ENCODE data around the gene STRA8.
"Not testable (repeated sequence)": the region's sequence is repeated elsewhere in the genome, so short reads cannot be mapped to it uniquely, and the experiment has no call there.

STRA8 gene

DNA sequence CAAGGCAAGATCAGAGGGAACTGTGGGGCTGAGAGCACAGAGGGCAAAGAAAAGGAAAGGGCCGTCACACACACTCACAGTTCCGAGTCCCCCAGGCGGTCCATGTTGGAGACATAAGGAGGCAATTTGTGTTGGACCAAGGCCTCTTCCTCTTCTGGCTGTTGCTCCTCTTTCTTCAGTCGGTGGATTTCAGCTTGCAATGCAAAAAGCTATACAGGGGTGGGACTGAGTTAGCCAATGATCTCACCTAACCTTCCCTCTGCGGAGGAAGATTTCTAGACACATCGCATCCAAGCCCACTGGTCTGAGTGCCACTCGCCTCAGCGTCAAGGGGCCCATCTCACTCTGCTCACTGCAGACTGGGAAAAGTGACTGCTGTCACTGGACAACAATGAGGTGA, 27.8 kb upstream of the STRA8 start:
- no peak for DNase-seq (ENCODE audit: low spot score)

DNA sequence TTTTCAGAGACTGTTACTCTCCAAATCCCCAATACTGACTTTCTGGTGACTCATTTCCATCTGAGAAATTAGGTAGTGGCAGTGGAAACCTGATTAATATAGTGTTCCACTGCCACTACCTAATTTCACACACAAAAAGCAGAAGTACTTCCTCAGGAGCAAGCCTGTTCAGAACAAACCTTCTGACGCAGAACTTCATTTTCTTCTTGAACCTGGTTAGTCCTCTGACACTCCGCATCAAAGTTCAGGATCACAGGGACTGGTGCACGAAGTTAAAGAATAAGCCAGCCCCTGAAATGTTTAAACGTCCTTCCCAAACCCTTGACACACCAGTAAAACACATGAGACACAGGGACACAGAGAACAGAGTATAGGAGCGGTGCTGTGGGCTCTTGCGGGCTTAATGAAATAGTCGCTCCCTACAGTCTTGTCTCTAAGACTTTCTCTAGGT, 26.7 kb upstream of the STRA8 start:
- DNase-seq (ENCODE audit: low spot score), result no peak

DNA sequence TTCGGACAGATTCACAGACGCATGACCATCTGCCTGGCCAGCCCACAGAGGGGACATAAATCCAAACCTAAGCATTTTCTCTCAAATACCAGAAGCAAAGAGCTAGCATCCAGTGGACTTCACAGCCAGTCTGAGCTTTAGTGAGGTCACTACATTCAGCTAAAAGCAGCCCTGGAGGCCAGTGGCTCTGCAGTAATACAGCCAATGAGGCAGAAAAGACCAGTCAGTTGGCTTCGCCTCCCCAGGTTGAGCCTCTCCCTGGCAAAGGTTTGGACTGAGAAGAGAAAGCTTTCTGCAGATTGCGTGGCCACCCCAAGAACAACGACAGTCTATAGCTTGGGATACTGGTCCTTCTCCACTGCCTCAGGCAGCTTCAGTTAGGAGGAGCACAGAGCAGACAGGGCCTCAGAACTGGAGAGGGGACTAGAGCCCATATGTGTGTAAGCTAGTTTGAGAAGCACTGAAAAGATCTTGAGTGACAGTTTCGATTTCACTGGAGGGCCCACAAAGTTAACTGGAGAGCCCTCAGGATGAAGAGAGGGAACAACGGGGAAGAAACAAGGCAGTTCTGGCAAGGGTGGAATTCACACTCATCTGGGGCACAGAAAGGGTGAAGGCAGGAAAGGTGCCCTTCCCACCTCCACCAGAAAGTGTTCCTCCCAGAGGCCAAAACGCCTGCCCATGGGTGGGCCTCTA, 26.1 kb upstream of the STRA8 start:
- no peak for DNase-seq (ENCODE audit: low spot score)

DNA sequence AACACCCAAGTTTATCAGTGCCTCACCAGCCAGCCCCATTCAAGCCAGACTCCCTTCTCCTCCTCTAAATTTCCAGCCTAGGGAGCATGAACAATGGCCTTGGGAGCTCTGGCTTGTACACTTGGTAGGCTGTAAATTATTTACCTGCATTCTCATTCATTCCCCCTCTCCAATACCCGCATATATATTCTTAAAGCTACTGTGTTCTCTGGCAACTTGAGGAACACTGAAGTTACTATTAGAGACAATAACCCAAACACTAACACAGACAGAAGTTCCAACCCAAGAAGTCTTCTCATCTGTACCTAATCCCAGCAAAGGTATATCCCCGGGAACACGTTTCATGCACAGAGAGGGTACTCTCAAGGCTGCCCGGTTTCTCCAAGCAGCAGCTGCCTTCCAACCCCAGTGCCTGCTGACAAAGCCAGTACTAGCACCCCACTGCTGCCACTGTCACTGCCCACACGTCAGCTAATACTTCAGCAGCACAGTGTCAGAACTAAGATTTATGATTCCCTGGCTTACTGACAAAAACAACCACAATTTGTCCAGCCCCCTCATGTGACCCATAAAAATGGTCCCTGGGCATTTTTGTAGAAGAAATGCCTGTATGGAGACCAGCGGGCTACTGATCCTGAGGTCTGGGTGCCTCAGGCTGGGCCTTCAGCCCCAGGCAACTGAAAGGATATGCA, 25.4 kb upstream of the STRA8 start:
- DNase-seq (ENCODE audit: low spot score), result no peak

DNA sequence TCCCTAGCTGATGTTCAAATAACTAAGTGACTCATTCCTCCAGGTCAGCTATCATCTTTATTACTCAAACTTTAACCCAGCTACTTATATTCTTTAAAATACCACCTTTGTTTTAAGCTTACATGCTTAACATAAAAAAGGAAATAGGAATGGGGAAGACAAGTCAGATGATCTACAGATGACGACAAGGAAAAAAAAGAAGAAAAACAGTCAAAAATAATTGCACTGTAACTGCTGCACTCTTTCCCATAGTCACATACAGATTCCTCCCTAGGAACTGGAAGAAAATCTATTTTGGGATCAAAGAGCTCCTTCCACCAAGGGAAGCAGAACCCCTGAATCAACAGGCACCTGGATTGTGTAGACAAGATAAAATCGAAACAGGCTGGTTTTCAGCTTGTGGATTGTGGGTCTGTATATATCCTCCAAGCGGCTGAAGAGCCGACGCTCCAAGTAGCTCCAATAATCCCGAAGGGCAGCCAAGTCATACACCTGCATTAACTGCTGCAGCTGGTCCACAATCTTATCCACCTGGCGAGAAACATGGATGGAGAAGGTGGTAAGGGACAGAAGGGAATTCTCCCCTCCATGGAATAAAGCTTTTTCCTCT, 24.3 kb upstream of the STRA8 start:
- no peak for DNase-seq (ENCODE audit: low spot score)

DNA sequence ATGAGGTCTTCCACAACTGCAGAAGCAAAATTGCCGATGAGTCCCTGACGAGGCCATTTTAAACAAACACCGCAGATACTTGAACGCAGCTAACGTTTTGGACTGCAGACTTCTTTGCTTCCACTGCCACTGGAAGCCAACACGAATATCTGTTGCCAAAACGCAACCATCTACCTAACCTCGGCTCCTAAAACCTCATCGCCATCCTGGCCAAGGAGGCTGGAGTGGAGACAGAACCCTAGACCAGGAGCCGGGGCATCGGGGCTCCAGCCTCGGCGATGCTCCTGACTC, 22.8 kb upstream of the STRA8 start:
- no peak for DNase-seq (ENCODE audit: low spot score)

DNA sequence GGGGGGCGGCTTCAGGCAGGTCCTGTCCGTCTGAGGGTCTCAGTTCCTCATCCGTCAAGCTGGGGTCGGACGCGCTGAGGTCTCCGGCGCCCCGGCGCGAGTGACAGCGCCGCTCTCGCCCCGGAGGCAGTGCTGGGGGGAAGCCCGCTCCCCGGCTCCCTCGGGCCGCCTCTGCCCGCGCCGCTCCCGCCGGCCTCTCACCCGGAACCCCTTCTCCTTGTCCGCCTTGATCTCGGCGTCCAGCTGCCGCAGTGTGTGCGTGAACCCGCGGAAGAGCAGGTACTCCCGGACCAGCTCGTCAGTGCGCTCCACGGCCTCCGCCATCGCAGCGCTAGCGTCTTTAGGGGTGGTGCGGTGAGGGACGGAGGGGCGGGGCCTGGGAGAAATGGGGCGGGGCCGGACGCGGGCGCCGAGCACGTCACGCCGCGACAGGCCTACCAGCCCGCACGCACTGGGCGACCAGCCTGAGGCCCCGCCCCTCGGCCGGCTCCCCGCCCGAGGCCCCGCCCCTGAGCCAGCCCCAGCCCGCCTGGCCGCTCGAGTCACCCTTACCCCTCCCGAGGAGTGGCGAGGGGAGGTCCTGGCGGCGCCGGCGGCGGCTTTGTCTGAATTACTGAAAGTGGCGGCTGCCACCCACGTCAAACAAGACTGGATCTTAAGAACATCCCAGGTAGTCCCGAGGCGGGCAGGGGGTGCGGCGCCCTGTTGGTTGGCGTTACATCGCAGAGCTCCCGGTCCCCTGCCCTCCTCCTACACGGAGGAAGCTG, 22.3 kb upstream of the STRA8 start, which contains the start of gene WDR91:
TSS of gene WDR91 (minus strand) at position 348 of the 767 bp plus-strand sequence. CDS start at position 324, 24 bp downstream.
- DNase-seq (ENCODE audit: low spot score), result peak; percentile 100

DNA sequence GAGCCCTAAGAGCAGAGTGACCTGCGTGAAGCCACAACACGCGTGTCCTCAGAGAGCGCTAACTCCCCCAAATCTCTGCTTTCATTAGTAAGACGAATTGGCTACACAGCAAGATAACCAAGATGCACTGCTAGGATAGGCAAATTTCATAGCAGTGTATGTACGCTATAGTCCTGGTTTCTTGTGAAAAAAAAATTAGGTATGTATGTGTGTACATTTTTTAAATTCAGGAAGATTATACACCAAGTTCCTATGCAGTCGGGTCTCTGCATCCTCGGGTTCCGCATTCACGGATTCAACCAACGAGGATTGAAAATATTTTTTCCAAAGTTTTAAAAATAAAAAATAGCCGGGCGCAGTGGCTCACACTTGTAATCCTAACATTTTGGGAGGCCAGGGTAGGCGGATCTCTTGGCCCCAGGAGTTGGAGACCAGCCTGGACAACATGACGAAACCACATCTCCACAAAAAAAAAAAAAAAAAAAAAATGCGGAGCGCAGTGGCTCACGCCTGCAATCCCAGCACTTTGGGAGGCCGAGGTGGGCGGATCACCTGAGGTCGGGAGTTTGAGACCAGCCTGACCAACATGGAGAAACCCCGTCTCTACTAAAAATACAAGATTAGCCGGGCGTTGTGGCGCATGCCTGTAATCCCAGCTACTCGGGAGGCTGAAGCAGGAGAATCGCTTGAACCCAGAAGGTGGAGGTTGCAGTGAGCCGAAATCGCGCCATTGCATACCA, 21.5 kb upstream of the STRA8 start:
- not testable (repeated sequence) for DNase-seq (ENCODE audit: low spot score)

DNA sequence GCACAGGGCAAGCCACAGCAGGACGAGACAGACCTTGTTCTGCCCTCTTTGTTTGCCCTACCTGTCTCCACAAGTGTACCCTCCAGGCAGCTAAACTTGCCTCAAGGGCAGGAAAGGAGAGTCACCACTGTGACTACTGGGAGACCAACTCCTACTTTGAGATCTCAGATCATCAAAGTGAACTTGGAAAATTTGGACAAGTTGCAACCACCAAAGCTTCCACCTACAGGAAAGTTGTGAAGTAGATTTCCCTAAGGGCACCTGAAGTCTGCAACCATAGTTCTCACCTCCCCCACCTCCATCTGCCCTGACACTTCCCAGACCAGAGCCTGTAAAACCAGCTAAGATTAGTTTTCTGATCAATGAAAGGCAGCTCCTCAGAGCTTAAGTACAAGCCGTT, 19.8 kb upstream of the STRA8 start:
- no peak for DNase-seq (ENCODE audit: low spot score)

DNA sequence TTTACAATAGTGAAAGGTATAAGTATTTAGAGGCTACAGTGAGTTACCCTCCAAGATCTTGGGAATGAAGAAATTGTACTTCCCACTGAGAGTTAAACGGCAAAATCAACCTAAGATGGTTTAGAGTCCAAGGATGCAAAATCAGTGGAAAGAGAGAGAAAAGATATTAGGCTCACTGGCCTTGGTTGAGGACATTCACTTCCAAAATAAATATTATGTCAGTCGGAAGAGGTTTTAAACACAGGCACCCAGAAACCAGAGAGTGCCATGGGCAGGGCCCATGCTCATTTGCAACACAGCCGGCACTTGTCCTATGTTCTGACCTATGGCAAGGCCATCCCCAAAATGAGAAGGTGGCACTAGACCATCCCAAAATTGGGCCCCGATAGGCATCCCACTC, 18.5 kb upstream of the STRA8 start:
- no peak for DNase-seq (ENCODE audit: low spot score)

DNA sequence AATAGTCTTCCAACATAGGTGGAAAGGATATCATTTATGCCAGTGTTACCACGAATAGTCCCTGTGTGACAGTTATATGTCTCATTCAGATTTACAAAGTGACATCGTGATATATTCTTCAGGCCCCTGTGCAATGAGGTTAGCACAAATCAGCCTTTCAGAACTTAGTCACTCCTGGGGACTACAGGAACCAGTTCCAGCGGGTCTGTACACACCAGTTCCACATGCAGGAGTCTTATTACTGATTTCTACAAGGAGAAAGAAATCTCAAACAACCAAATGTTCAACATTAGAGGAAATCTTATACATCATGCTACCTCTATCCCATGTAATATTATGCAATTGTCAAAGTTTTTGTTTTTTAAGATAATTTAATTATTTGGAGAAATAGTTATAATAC, 17.9 kb upstream of the STRA8 start:
- DNase-seq (ENCODE audit: low spot score), result no peak

DNA sequence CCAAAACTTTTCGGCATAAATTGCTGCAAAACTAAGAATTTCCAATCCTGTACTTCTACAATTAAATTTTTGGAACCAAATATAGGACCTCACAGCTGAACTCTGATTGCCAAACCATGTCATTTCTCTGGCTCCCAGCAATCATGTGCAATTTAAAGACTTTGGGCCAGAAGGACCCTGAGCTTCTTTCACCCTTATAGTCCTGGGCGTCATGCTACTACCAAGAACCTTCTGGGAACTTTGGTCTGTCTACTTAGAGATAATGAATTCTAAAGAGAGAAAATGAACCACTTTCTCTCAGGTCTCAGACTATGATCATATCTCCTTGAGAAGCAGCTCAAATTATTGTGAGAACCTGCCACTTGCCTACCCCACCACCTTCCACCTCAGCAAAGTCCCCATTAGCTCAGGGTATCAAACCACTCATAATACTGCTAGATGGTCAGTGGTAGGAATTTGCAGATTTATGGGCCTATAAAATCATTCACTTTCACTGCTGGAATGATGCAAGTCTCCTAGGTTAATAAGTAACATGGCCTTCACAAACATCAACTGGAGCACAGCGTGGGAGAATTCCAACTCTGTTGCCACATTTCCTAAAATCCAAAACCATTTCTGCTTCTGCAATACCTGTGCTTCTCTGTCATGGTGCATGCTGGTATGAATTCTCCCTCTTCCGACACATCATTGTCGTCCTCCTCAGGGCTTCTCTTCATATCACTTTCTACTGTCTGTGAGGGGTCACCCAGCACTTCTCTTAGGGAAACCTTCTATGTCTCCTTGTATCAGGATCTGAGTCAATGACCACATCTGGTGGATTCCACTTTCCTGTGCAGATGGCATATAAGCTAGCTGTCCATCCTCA, 15.8 kb upstream of the STRA8 start:
- no peak for DNase-seq (ENCODE audit: low spot score)

DNA sequence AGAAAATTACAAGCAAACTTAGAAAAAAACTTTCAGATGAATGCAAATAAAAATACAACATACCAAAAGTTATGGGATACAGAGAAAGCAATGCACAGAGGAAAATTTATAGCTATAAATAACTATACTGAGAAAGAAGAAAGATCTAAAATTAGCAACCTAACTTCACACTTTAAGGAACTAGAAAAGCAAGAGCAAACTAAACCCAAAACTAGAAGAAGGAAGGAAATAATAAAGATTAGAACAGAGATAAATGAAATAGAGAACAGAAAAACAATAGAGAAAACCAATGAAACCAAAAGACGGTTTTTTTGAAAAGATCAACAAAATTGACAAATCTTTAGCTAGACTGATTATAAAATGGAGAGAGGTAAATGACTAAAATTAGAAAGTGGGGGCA, 9.6 kb upstream of the STRA8 start:
- DNase-seq (ENCODE audit: low spot score), result no peak

DNA sequence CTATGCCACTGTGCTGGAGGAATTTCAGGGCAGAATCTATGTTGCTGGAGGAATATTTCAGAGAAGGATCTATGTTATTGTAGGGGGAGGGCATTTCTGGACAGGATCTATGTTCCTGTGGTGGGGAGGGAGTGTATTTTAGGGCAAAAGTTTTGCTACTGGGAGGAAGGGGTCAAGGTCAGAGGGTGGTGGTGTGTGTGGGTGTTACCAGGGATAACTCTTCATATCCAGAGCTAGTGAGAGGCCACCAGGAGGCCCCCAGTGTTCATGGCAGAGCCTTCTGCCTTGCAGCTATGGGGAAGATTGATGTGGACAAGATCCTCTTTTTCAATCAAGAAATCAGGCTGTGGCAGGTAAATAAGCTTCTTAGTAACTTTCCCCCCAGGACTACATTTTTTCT, 2.0 kb upstream of the STRA8 start:
- DNase-seq (ENCODE audit: low spot score), result no peak

DNA sequence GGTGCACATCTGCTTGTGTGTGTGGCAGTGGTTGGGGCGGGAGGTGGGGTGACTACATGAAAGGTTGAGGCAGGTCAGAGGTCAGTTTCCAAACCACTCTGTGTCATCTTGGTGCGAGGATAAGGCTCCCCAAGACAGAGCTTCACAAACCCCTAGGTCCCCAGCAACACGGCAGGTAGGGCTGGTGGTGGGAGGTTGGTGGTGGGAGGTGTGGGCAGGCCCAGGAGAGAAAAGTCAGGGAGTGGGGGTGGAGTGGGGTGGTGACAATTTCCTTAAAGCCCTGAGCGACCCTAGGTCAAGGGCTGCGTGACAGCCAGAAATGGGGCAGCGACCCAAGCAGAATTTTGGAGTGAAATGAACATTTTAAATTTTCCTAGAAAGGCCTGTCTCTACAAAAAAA, 1.6 kb upstream of the STRA8 start:
- no peak for DNase-seq (ENCODE audit: low spot score)

DNA sequence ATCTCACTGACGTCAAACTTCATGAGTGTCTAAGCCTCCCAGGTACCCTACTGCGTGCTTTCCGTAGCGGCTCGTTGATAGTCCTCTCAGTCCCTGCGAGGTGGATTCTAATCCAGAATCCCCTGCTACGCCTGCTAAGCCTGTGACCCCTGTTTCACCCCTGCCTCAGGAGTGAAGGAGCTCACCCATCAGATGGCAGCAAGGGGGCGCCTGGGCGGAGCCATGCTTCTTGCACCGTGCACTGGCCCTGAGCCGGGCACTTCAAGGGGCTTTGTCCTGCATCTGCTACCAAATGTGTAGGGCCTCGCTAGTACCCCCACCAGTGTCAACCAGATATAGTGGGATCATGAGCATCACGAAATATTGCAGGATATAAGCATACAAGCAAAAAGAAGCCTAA, 918 bp upstream of the STRA8 start:
- peak; percentile 75 for DNase-seq (ENCODE audit: low spot score)

DNA sequence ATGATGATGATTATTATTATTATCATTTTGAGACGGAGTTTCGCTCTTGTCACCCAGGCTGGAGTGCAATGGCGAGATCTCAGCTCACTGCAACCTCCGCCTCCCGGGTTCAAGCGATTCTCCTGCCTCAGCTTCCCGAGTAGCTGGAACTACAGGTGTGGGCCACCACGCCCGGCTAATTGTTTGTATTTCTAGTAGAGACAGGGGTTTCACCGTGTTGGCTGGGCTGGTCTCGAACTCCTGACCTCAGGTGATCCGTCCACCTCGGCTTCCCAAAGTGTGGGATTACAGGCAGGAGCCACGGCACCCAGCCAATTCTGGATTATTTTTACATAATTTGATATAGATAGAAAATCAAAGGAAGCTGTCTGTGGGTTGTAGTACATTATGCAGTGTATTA, 457 bp downstream of the STRA8 start:
- DNase-seq (ENCODE audit: low spot score), result not testable (repeated sequence)

DNA sequence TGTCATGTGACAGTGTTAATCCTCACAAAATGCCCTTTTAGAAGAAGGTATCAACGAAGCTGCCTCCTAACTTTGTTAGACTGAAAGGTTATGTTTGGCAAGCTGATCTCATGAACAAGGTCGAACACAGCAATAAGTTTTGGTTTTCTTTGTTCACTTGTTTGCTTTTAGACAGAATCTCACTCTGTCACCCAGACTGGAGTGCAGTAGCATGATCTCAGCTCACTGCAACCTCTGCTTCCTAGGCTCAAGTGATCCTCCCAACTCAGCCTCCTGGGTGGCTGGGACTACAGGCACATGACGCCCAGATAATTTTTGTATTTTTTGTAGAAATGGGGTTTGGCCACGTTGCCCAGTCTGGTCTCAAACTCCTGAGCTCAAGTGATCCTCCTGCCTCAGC, 1.1 kb downstream of the STRA8 start:
- no peak for DNase-seq (ENCODE audit: low spot score)

DNA sequence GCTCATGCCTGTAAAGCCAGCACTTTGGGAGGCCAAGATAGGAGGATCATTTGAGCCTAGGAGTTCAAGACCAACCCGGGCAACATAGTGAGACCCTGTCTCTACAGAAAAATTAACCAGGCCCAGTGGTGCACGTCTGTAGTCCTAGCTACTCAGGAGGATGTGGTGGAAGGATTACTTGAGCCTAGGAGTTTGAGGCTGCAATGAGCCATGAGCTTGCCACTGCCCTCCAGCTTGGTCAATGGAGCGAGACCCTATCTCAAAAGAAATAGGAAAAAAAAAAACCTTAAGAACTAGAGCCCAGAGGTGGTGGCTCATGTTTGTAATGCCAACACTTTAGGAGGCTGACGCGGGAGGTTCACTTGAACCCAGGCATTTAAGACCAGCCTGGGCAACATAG, 2.2 kb downstream of the STRA8 start:
- DNase-seq (ENCODE audit: low spot score), result no peak

DNA sequence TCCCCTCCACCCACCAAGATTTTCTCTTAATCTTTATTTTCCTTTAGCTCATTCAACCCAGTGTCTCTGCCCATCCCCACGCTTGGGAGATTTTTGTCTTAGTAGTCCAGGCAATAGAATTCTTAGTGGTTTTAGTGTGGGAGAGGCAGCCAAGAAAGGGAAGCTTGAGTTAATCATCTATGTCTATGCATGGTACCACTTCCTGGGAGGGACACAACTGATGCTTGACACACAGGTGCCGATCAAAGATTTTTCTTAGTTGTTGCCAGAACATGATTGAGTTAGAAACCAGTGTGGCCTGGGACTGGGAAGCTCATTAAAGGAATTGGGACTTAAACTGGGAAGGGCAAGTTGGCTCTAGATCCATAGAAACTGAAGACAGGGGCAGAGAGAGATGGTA, 3.1 kb downstream of the STRA8 start:
- DNase-seq (ENCODE audit: low spot score), result no peak

DNA sequence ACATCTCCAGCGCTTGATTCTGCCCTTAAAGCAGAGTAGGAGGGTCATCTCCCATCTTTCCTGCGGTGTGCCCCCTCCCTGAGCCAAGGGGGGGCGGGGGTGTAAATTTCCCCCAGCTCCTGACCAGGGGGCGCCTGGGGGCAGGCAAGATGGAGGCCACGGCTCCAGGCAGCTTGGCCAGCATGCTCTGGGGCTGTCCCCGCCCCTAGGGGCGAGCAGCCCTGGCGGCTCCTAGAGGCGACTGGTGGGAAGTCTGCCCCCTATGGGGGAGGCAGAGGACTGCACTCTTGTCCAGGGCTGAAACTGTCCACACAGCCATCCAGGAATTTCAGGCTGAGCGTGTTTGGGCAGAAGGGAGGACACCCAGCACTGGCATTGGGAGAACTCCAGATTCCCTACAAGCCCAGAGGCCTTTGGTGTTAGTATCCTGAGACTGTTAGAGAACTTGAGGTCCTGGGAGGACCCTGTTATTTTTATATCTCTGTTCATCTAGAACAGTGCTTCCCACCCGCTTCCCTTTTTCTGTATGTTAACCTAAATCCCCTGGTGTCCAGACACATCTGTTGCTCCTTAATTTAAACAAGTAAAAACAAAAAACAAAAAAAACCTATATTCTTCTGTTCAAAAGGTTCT, 4.6 kb downstream of the STRA8 start:
- DNase-seq (ENCODE audit: low spot score), result peak; percentile 82
